Measurements from ENCODE around the gene CUL9. TPM values are rescaled to one million over a fixed set of nuclear protein-coding genes. Genes with fewer than 3 reads are reported as not detected.

Gene CUL9
- polyA plus RNA-seq, 1 donor (not counting 4 experiments of a cell fraction or from before 2014, with no cell fraction given): 21.6 TPM

- Histone ChIP-seq H3K4me2 (ENCODE audit: control insufficient read depth, extremely low read depth, insufficient read depth, low read depth, low read length) (peak overlapping the region; percentile 95), H3K9ac (ENCODE audit: control insufficient read depth, extremely low read depth, insufficient read depth, low read length) (peak overlapping the region; percentile 81), H3K4me3 (ENCODE audit: control insufficient read depth in 2 of 3, extremely low read depth in 1 of 3, insufficient read depth in 2 of 3, low read depth in 1 of 3, low read length in 3 of 3) (peak overlapping the region; percentile 49 to 79 (median 78)), H3K36me3 (ENCODE audit: control insufficient read depth in 2 of 2, extremely low read depth in 1 of 2, insufficient read depth in 2 of 2, low read length in 2 of 2) (peaks cover 14 to 17% of the 10 kb centered on the region in 2 experiments), H3K9me3 (ENCODE audit: control insufficient read depth, low read depth, low read length) (no peaks in the 10 kb centered on the region), H3K4me1 (ENCODE audit: control insufficient read depth, extremely low read depth, insufficient read depth, low read length) (peaks cover 26% of the 10 kb centered on the region), H3K27me3 (ENCODE audit: control insufficient read depth, extremely low read depth, insufficient read depth, low read length) (no peaks in the 10 kb centered on the region), H3K27ac (ENCODE audit: control insufficient read depth, insufficient read depth, low read length) (peak overlapping the region; percentile 22), H3K79me2 (ENCODE audit: control insufficient read depth, insufficient read depth, low read length) (peaks cover 37% of the 10 kb centered on the region), H4K20me1 (ENCODE audit: control insufficient read depth, extremely low read depth, insufficient read depth, low read length) (peaks cover 3% of the 10 kb centered on the region), H2AFZ (ENCODE audit: control insufficient read depth, low read length) (no peak overlapping the region), H3K9me1 (ENCODE audit: control insufficient read depth, extremely low read depth, insufficient read depth, low read length) (no peaks in the 10 kb centered on the region)
- FAIRE-seq (no peak), DNase-seq (ENCODE audit: low read depth, low spot score) (no peak)
- no peak for TF ChIP-seq EZH2 (IDR thresholded peaks at IDR 0.05; ENCODE audit: low read length)
- TF ChIP-seq CTCF (optimal IDR thresholded peaks at IDR 0.05 in 1 of 3, IDR thresholded peaks at IDR 0.05 in 1 of 3, conservative IDR thresholded peaks at IDR 0.05 in 1 of 3; ENCODE audit: extremely low read depth in 1 of 3, insufficient read depth in 2 of 3, low read length in 3 of 3): no peak
- dilution Hi-C loops (cut with MboI; ENCODE audit: extremely low pct_ligation_motif_present, low sequenced_read_pairs): no loop called here
These were observed 9.6 kb upstream of the CUL9 start for GRCh38 chr6:43172104-43173007.

- FAIRE-seq: peak; percentile 34
- Histone ChIP-seq H3K4me3 (ENCODE audit: control insufficient read depth in 2 of 3, extremely low read depth in 1 of 3, insufficient read depth in 2 of 3, low read depth in 1 of 3, low read length in 3 of 3) (peak overlapping the region; percentile 49 to 79 (median 78)), H3K27me3 (ENCODE audit: control insufficient read depth, extremely low read depth, insufficient read depth, low read length) (no peaks in the 10 kb centered on the region), H2AFZ (ENCODE audit: control insufficient read depth, low read length) (no peak overlapping the region), H3K9me1 (ENCODE audit: control insufficient read depth, extremely low read depth, insufficient read depth, low read length) (no peaks in the 10 kb centered on the region), H3K36me3 (ENCODE audit: control insufficient read depth in 2 of 2, extremely low read depth in 1 of 2, insufficient read depth in 2 of 2, low read length in 2 of 2) (peaks cover 21 to 25% of the 10 kb centered on the region in 2 experiments), H4K20me1 (ENCODE audit: control insufficient read depth, extremely low read depth, insufficient read depth, low read length) (peaks cover 3% of the 10 kb centered on the region), H3K79me2 (ENCODE audit: control insufficient read depth, insufficient read depth, low read length) (peaks cover 37% of the 10 kb centered on the region), H3K27ac (ENCODE audit: control insufficient read depth, insufficient read depth, low read length) (peak overlapping the region; percentile 22), H3K9ac (ENCODE audit: control insufficient read depth, extremely low read depth, insufficient read depth, low read length) (peak overlapping the region; percentile 81), H3K4me2 (ENCODE audit: control insufficient read depth, extremely low read depth, insufficient read depth, low read depth, low read length) (peak overlapping the region; percentile 95), H3K9me3 (ENCODE audit: control insufficient read depth, low read depth, low read length) (no peaks in the 10 kb centered on the region), H3K4me1 (ENCODE audit: control insufficient read depth, extremely low read depth, insufficient read depth, low read length) (peaks cover 26% of the 10 kb centered on the region)
- dilution Hi-C loops (cut with MboI; ENCODE audit: extremely low pct_ligation_motif_present, low sequenced_read_pairs): no loop called here
- no peak for DNase-seq (ENCODE audit: low read depth, low spot score)
- TF ChIP-seq EZH2 (IDR thresholded peaks at IDR 0.05; ENCODE audit: low read length) (no peak), CTCF (optimal IDR thresholded peaks at IDR 0.05 in 1 of 3, IDR thresholded peaks at IDR 0.05 in 1 of 3, conservative IDR thresholded peaks at IDR 0.05 in 1 of 3; ENCODE audit: extremely low read depth in 1 of 3, insufficient read depth in 2 of 3, low read length in 3 of 3) (no peak)
These were observed 8.3 kb upstream of the CUL9 start for GRCh38 chr6:43173591-43174262.
